ENCODE measurements around the gene ITK.

DNA sequence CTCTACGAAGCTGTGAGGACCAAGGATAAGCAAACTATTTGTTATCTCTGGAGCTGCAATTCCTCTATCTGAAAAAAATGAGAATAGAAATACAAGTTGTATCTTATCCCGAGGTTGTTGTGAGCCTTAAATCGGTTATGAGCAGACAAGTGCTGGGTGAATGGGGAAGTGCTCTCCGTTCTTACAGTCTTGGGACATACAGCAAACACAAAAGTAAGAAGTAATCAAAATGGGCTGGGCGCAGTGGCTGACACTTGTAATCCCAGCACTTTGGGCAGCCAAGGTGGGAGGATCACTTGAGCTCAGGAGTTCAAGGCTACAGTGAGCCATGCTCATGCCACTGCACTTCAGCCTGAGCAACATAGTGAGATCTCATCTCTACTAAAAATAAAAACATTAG is 31.7 kb downstream of the ITK start:
- TF ChIP-seq, protein P1, sequence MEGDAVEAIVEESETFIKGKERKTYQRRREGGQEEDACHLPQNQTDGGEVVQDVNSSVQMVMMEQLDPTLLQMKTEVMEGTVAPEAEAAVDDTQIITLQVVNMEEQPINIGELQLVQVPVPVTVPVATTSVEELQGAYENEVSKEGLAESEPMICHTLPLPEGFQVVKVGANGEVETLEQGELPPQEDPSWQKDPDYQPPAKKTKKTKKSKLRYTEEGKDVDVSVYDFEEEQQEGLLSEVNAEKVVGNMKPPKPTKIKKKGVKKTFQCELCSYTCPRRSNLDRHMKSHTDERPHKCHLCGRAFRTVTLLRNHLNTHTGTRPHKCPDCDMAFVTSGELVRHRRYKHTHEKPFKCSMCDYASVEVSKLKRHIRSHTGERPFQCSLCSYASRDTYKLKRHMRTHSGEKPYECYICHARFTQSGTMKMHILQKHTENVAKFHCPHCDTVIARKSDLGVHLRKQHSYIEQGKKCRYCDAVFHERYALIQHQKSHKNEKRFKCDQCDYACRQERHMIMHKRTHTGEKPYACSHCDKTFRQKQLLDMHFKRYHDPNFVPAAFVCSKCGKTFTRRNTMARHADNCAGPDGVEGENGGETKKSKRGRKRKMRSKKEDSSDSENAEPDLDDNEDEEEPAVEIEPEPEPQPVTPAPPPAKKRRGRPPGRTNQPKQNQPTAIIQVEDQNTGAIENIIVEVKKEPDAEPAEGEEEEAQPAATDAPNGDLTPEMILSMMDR (IDR thresholded peaks at IDR 0.05) = no peak
- no peak for TF ChIP-seq POLR2A (IDR thresholded peaks at IDR 0.05)
